Astrocyte (in vitro differentiated cells and primary cell): ENCODE results near the gene PPP1R8. TPM values are rescaled to one million over a fixed set of nuclear protein-coding genes. Genes with fewer than 3 reads are reported as not detected.
A peak's percentile ranks its signal among the peaks of the same experiment; 100 is the strongest.

ENCODE experiments used
- DNase-seq: peaks from one replicate; pipeline ENCODE4 v3.0.0-alpha.2; 2010; ENCODE audit warnings: low read depth
- FAIRE-seq: peaks from 2 replicates; lab custom pipeline; 2011; peaks lifted over from hg19 to GRCh38; lab: Jason Lieb, UNC
- H2AFZ ChIP-seq: 2 replicates; pipeline ENCODE4 v1.6.0; 2012; ENCODE audit warnings: low read depth, low read length, inconsistent platforms
- H3K27ac ChIP-seq: 2 replicates; pipeline ENCODE4 v1.5.1; 2011; ENCODE audit warnings: low read depth, low read length, inconsistent platforms
- H3K27me3 ChIP-seq: 2 replicates; pipeline ENCODE4 v1.6.0; 2011; ENCODE audit warnings: low read length, inconsistent platforms; ENCODE audit not compliant: insufficient read depth
- H3K36me3 ChIP-seq: 2 replicates; pipeline ENCODE4 v1.5.1; 2011; ENCODE audit warnings: low read length, inconsistent platforms; ENCODE audit not compliant: insufficient read depth
- H3K4me1 ChIP-seq: 2 replicates; pipeline ENCODE4 v1.5.1; 2011; ENCODE audit warnings: low read length, inconsistent platforms; ENCODE audit not compliant: insufficient read depth
- H3K4me2 ChIP-seq: 2 replicates; pipeline ENCODE4 v1.6.0; 2012; ENCODE audit warnings: low read length, inconsistent platforms
- H3K4me3 ChIP-seq: 2 replicates; pipeline ENCODE4 v1.5.1; 2011; ENCODE audit warnings: low read depth, mild to moderate bottlenecking, low read length, inconsistent platforms; ENCODE audit not compliant: insufficient read depth
- H3K79me2 ChIP-seq: 2 replicates; pipeline ENCODE4 v1.6.0; 2012; ENCODE audit warnings: mild to moderate bottlenecking, low read length, inconsistent platforms; ENCODE audit not compliant: insufficient read depth
- H3K9ac ChIP-seq: 2 replicates; pipeline ENCODE4 v1.6.0; 2012; ENCODE audit warnings: mild to moderate bottlenecking, low read length, inconsistent platforms
- H3K9me3 ChIP-seq: 2 replicates; pipeline ENCODE4 v1.5.1; 2012; ENCODE audit warnings: low read depth, mild to moderate bottlenecking, low read length, inconsistent platforms; ENCODE audit not compliant: insufficient read depth
- H4K20me1 ChIP-seq: 2 replicates; pipeline ENCODE4 v1.6.0; 2012; ENCODE audit warnings: low read length, inconsistent platforms; ENCODE audit not compliant: insufficient read depth
- H3K27ac Mint-ChIP-seq: one replicate; pipeline ENCODE4 v1.8.0; 2021; ENCODE audit warnings: mild to moderate bottlenecking, mixed read lengths; ENCODE audit not compliant: unreplicated experiment
- H3K27me3 Mint-ChIP-seq: one replicate; pipeline ENCODE4 v1.8.0; 2021; ENCODE audit warnings: low read depth, mixed read lengths; ENCODE audit not compliant: unreplicated experiment
- H3K36me3 Mint-ChIP-seq: one replicate; pipeline ENCODE4 v1.8.0; 2021; ENCODE audit warnings: low read depth, mixed read lengths; ENCODE audit not compliant: unreplicated experiment
- H3K4me1 Mint-ChIP-seq: one replicate; pipeline ENCODE4 v1.8.0; 2021; ENCODE audit warnings: low read depth, mixed read lengths; ENCODE audit not compliant: unreplicated experiment
- H3K4me3 Mint-ChIP-seq: one replicate; pipeline ENCODE4 v1.8.0; 2021; ENCODE audit warnings: mild to moderate bottlenecking, moderate library complexity, mixed read lengths; ENCODE audit not compliant: unreplicated experiment
- H3K9me3 Mint-ChIP-seq: one replicate; pipeline ENCODE4 v1.8.0; 2021; ENCODE audit warnings: mild to moderate bottlenecking, mixed read lengths; ENCODE audit not compliant: unreplicated experiment
- EZH2 ChIP-seq: IDR thresholded peaks from 2 replicates; pipeline ENCODE4 v1.6.1; 2012; ENCODE audit warnings: mild to moderate bottlenecking, low read length, inconsistent platforms; ENCODE audit not compliant: insufficient read depth
- total RNA-seq: library from RNA; stranded (reverse); gene quantifications from 2 replicates; pipeline ENCODE4 v1.2.1, GENCODE V29; 2021
- TF ChIP-seq, protein P1 (sequence below): IDR thresholded peaks from 2 replicates; pipeline ENCODE4 v1.5.1; 2011; ENCODE audit warnings: low read depth, mild to moderate bottlenecking, inconsistent platforms, low read length, moderate library complexity; ENCODE audit not compliant: insufficient read depth

PPP1R8 gene
- total RNA-seq, 1 donor from 2014 or later: 35.6 TPM

DNA sequence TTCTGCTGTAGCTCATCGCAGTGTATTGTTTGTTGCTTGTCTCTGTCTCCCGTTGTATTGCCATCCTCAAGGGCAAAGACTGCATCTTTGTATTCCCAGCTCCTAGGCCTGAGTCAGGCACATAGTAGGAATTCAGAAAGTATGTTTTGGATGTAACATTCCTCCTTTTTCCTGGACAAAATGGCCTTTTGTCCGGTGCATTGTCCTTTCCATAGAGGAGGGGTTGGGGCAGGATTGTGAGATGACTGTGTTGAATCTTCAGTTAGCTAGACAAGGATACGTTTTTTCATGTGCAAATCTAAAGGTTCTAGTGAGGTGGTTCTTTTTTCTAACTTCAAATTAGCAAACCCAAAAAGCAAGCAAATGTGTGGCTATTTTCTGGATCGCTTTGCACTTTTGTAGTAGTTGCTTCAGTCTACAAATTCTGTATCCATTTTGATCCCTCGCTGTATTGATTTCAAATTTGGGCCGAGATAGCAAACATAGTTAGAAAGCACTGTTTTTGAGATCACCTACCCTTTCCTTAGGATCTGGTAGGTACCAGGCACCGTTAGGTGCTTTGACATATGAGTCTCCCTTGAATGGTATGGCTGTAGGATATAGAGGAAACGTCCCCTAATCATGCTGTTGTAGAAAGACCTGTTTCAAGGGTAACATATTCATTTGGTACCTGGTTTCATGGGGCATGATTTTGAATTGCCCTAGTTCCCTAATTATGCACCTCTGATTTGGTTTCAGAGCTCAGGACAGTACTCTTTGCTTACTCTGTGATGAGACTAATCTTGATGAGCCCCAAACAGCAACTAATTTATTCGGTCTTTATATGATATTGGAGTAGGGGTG, 1.2 kb downstream of the PPP1R8 start:
- Histone ChIP-seq H3K4me3 (peak overlapping the region; percentile 98), H3K4me2 (peak overlapping the region; percentile 94), H2AFZ (no peak overlapping the region), H3K27ac (peak overlapping the region; percentile 92), H3K79me2 (peaks cover 59% of the 10 kb centered on the region), H3K27me3 (no peaks in the 10 kb centered on the region), H3K9ac (peak overlapping the region; percentile 97), H3K36me3 (peaks cover 18% of the 10 kb centered on the region), H3K4me1 (peaks cover 19% of the 10 kb centered on the region), H4K20me1 (peaks cover 32% of the 10 kb centered on the region), H3K9me3 (no peaks in the 10 kb centered on the region)
- peak; percentile 1 for DNase-seq
- no peaks in the 10 kb centered on the region for H3K9me3 Mint-ChIP-seq
- H3K27me3 Mint-ChIP-seq: no peaks in the 10 kb centered on the region
- no peaks in the 10 kb centered on the region for H3K36me3 Mint-ChIP-seq
- H3K4me3 Mint-ChIP-seq: peak overlapping the region; percentile 96
- H3K27ac Mint-ChIP-seq: peak overlapping the region; percentile 91
- FAIRE-seq: no peak
- no peak for TF ChIP-seq EZH2
- TF ChIP-seq, protein P1, sequence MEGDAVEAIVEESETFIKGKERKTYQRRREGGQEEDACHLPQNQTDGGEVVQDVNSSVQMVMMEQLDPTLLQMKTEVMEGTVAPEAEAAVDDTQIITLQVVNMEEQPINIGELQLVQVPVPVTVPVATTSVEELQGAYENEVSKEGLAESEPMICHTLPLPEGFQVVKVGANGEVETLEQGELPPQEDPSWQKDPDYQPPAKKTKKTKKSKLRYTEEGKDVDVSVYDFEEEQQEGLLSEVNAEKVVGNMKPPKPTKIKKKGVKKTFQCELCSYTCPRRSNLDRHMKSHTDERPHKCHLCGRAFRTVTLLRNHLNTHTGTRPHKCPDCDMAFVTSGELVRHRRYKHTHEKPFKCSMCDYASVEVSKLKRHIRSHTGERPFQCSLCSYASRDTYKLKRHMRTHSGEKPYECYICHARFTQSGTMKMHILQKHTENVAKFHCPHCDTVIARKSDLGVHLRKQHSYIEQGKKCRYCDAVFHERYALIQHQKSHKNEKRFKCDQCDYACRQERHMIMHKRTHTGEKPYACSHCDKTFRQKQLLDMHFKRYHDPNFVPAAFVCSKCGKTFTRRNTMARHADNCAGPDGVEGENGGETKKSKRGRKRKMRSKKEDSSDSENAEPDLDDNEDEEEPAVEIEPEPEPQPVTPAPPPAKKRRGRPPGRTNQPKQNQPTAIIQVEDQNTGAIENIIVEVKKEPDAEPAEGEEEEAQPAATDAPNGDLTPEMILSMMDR: no peak
- peaks cover 17% of the 10 kb centered on the region for H3K4me1 Mint-ChIP-seq

DNA sequence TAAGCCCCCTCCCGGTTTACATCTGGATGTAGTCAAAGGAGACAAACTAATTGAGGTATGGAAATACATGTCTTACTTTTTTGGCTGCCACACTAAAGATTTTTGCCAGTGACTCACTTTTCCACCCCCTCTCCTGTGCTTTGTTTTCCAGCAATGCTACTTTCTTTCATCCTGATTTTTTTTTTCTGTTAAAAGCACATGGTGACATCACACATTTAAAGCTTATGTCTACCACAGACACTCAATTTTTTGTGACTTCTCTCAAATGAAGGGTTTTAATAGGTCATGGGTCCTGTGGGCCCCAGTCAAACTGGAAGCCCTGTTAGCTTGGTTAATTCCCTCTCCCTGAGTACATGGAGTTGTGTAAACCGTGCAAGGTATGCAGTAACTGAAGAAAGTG, 2.2 kb downstream of the PPP1R8 start:
- Mint-ChIP-seq H3K4me3 (peak overlapping the region; percentile 96), H3K27me3 (no peaks in the 10 kb centered on the region), H3K4me1 (peaks cover 17% of the 10 kb centered on the region), H3K36me3 (no peaks in the 10 kb centered on the region), H3K27ac (peak overlapping the region; percentile 91), H3K9me3 (no peaks in the 10 kb centered on the region)
- Histone ChIP-seq H3K4me1 (peaks cover 19% of the 10 kb centered on the region), H3K27ac (peak overlapping the region; percentile 92), H3K79me2 (peaks cover 67% of the 10 kb centered on the region), H3K9ac (peak overlapping the region; percentile 97), H3K36me3 (peaks cover 18% of the 10 kb centered on the region), H3K27me3 (no peaks in the 10 kb centered on the region), H3K4me2 (peak overlapping the region; percentile 94), H2AFZ (no peak overlapping the region), H3K9me3 (no peaks in the 10 kb centered on the region), H4K20me1 (peaks cover 34% of the 10 kb centered on the region), H3K4me3 (peak overlapping the region; percentile 98)
- TF ChIP-seq EZH2: no peak
- TF ChIP-seq, protein P1: no peak
- FAIRE-seq (no peak), DNase-seq (peak; percentile 79)

DNA sequence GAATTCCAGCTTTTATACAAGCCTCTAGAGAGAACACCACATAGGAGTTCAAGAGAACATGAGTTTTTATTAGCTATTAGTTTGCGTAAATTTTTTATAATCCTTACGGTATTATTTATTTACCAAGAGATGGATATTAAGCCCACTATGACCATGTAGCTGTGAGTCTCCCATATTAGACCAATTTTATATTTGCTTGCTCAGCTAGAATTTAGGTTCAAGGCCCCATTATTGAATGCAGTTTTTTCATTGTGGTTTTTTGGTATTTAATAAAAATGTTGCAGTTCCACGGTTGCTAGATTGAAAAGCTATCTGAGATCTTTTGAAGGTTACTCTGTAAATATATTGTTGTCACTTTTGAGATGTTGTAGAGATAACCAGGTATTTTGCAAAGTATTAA, 2.9 kb downstream of the PPP1R8 start:
- TF ChIP-seq, protein P1: no peak
- TF ChIP-seq EZH2: no peak
- Mint-ChIP-seq H3K4me1 (peaks cover 17% of the 10 kb centered on the region), H3K36me3 (no peaks in the 10 kb centered on the region), H3K27ac (no peak overlapping the region), H3K9me3 (no peaks in the 10 kb centered on the region), H3K4me3 (no peak overlapping the region), H3K27me3 (no peaks in the 10 kb centered on the region)
- H3K9ac ChIP-seq: no peak overlapping the region
- no peaks in the 10 kb centered on the region for H3K27me3 ChIP-seq
- peaks cover 74% of the 10 kb centered on the region for H3K79me2 ChIP-seq
- no peak overlapping the region for H2AFZ ChIP-seq
- H3K4me3 ChIP-seq: no peak overlapping the region
- H3K27ac ChIP-seq: no peak overlapping the region
- DNase-seq (no peak), FAIRE-seq (no peak)
- no peak overlapping the region for H3K4me2 ChIP-seq
- H3K36me3 ChIP-seq: peaks cover 18% of the 10 kb centered on the region
- peaks cover 19% of the 10 kb centered on the region for H3K4me1 ChIP-seq
- H3K9me3 ChIP-seq: no peaks in the 10 kb centered on the region
- H4K20me1 ChIP-seq: peaks cover 38% of the 10 kb centered on the region
